GM12878 (cell line): ENCODE data around the gene CTNNA3. TPM values are rescaled to one million over a fixed set of nuclear protein-coding genes. Genes with fewer than 3 reads are reported as not detected.

ENCODE experiments used
- ATAC-seq: fragments of 200-7000 bp; cut with Tn5 transposase; 3 replicates; pipeline ENCODE4 v1.9.1; 2020; ENCODE audit warnings: mild to moderate bottlenecking, moderate library complexity
- BruUV-seq: library from RNA; stranded (reverse); fragments of 400-500 nt; replicated peaks from 2 replicates; lab custom pipeline; 2021; lab: Mats Ljungman, UMichigan
- CTCF ChIA-PET: fragments of 300-600 bp; sonication (Branson Sonifier 250); formaldehyde crosslinking; extraction: SDS; loops from one replicate; lab custom pipeline; 2021; ENCODE audit warnings: inconsistent platforms; lab: Yijun Ruan, JAX
- POLR2A ChIA-PET: fragments of 350-600 bp; formaldehyde crosslinking; extraction: SDS; loops from one replicate; lab custom pipeline; 2021; ENCODE audit warnings: inconsistent platforms; lab: Charles Lee
- RAD21 ChIA-PET: fragments of 300-600 bp; sonication (Branson Sonifier 250); formaldehyde crosslinking; loops from one replicate; lab custom pipeline; 2023; ENCODE audit warnings: antibody characterized with exemption; ENCODE audit not compliant: unreplicated experiment; lab: Charles Lee
- SMC1A ChIA-PET: fragments of 300-600 bp; sonication (Branson Sonifier 250); formaldehyde crosslinking; loops from one replicate; lab custom pipeline; 2023; ENCODE audit not compliant: unreplicated experiment, uncharacterized antibody; lab: Charles Lee
- DNase-seq: peaks from one replicate; pipeline ENCODE4 v3.0.0-alpha.2; 2011; ENCODE audit warnings: low read depth, low spot score
- FAIRE-seq: peaks from 3 replicates; lab custom pipeline; 2011; peaks lifted over from hg19 to GRCh38; lab: Jason Lieb, UNC
- H2AFZ ChIP-seq: 2 replicates; pipeline ENCODE4 v1.6.0; 2011; ENCODE audit warnings: low read depth, low read length, control low read depth; ENCODE audit not compliant: control insufficient read depth
- H3K27ac ChIP-seq: 2 replicates; pipeline ENCODE4 v1.5.1; 2011; ENCODE audit warnings: control low read depth; ENCODE audit not compliant: control insufficient read depth, insufficient read depth
- H3K27me3 ChIP-seq, 2 experiments: replicated peaks in 1 of 2; 2 replicates each; pipeline versions ENCODE4 v1.6.0 to v1.6.1; 2011; ENCODE audit warnings: low read length in 1 of 2; ENCODE audit not compliant: control insufficient read depth in 2 of 2, insufficient read depth in 2 of 2
- H3K36me3 ChIP-seq, 2 experiments: 2 replicates each; pipeline ENCODE4 v1.5.1; 2011; ENCODE audit warnings: low read length in 1 of 2; ENCODE audit not compliant: control insufficient read depth in 2 of 2, insufficient read depth in 2 of 2
- H3K4me1 ChIP-seq: 2 replicates; pipeline ENCODE4 v1.6.1; 2011; ENCODE audit warnings: mild to moderate bottlenecking, low read length, moderate library complexity, mixed read lengths; ENCODE audit not compliant: control insufficient read depth, insufficient read depth
- H3K4me2 ChIP-seq: 2 replicates; pipeline ENCODE4 v1.6.0; 2011; ENCODE audit warnings: control low read depth; ENCODE audit not compliant: control insufficient read depth, insufficient read depth
- H3K4me3 ChIP-seq: fragments of 200-600 bp; sonication (generic); 2 replicates; pipeline ENCODE4 v1.5.1; 2016
- H3K79me2 ChIP-seq: 2 replicates; pipeline ENCODE4 v1.6.0; 2011; ENCODE audit warnings: low read length; ENCODE audit not compliant: control insufficient read depth, insufficient read depth
- H3K9ac ChIP-seq: 2 replicates; pipeline ENCODE4 v1.8.0; 2011; ENCODE audit warnings: low read length, control low read depth, mixed read lengths; ENCODE audit not compliant: control insufficient read depth, insufficient read depth
- H3K9me3 ChIP-seq: replicated peaks from 3 replicates; pipeline ENCODE4 v1.5.1; 2011; ENCODE audit warnings: mild to moderate bottlenecking, low read length; ENCODE audit not compliant: control insufficient read depth, insufficient read depth
- H4K20me1 ChIP-seq: 2 replicates; pipeline ENCODE4 v1.6.0; 2011; ENCODE audit not compliant: control insufficient read depth, insufficient read depth
- ATF2 ChIP-seq: IDR thresholded peaks from 2 replicates; pipeline ENCODE4 v1.6.1; 2012; ENCODE audit warnings: low read length, inconsistent platforms
- CUX1 ChIP-seq: IDR thresholded peaks from 2 replicates; pipeline ENCODE4 v1.6.1; 2012; ENCODE audit warnings: improper control_type of control experiment, low read depth, low read length; ENCODE audit not compliant: insufficient replicate concordance
- MTA2 ChIP-seq: fragments of 450-650 bp; IDR thresholded peaks from 2 replicates; pipeline ENCODE4 v1.6.1; 2016; ENCODE audit warnings: low read depth, mild to moderate bottlenecking, moderate library complexity
- MXI1 ChIP-seq: fragments of 150-350 bp; IDR thresholded peaks from 2 replicates; pipeline ENCODE4 v1.6.1; 2011; ENCODE audit warnings: low read depth, mild to moderate bottlenecking, inconsistent platforms, low read length, improper control_type of control experiment
- RB1 ChIP-seq: fragments of 450-650 bp; formaldehyde crosslinking; IDR thresholded peaks from 2 replicates; pipeline ENCODE4 v1.6.1; 2017; ENCODE audit warnings: mild to moderate bottlenecking, borderline replicate concordance
- ZBTB11 ChIP-seq: fragments of 450-650 bp; formaldehyde crosslinking; IDR thresholded peaks from 2 replicates; pipeline ENCODE4 v1.5.0; 2022; ENCODE audit warnings: mild to moderate bottlenecking, missing genetic modification characterization
- WGBS: methylation state at CpG from one replicate; pipeline ENCODE4 v1.1.6; 2016; ENCODE audit warnings: low lambda C conversion rate; ENCODE audit not compliant: insufficient replicate concordance, insufficient coverage; ENCODE audit errors: missing lambda C conversion rate; 5-methylcytosine and 5-hydroxymethylcytosine counted together
- in situ Hi-C: fragments of 300-500 bp; cut with MboI; formaldehyde crosslinking; loops from 9 replicates; pipeline ENCODE4 v1.14.3; 2018; ENCODE audit warnings: mixed read lengths
- intact Hi-C: fragments of 100-400 bp; cut with micrococcal nuclease; formaldehyde crosslinking; loops from one replicate; pipeline ENCODE4 v1.14.2; 2022; ENCODE audit not compliant: unreplicated experiment
- polyA plus RNA-seq, 11 experiments: library from polyadenylated mRNA; depleted of rRNA in 4 of 11; unstranded in 6 of 11; stranded (reverse) in 5 of 11; fragments of >200 nt; fragmentation: Nextera tagmentation in 4 of 11; fragmentation: Illumina TruSeq in 1 of 11; extraction: Ambion mirVana in 4 of 11; extraction: Trizol in 1 of 11; gene quantifications; 1 replicate in 1 of 11; 2 replicates in 10 of 11; pipeline versions ENCODE4 v1.2.1 to v1.2.3, GENCODE V29; 2011 to 2016; ENCODE audit warnings: inconsistent platforms in 2 of 11, missing spikeins in 2 of 11, low read depth in 1 of 11
- total RNA-seq, 4 experiments: library from RNA; depleted of rRNA in 3 of 4; stranded (reverse); fragments of >200 nt in 3 of 4; fragmentation: Illumina TruSeq in 1 of 4; extraction: Trizol in 1 of 4; gene quantifications; 2 replicates each; pipeline versions ENCODE4 v1.2.1 to v1.2.3, GENCODE V29; 2013 to 2021
- TF ChIP-seq, protein P1 (sequence below): IDR thresholded peaks from 2 replicates; pipeline ENCODE4 v1.6.1; 2012; ENCODE audit warnings: low read depth, low read length, improper control_type of control experiment
- TF ChIP-seq, protein P2 (sequence below): fragments of 150-350 bp; IDR thresholded peaks from 2 replicates; pipeline ENCODE4 v1.6.1; 2014; ENCODE audit warnings: mild to moderate bottlenecking, low read depth, low read length

Gene CTNNA3
- total and polyA plus RNA-seq, 10 of the 15 experiments (the other 5 are each of a cell fraction or from before 2014, with no cell fraction given) = under 0.01 to 4.5 (median 0.22) TPM; not detected in 2

DNA sequence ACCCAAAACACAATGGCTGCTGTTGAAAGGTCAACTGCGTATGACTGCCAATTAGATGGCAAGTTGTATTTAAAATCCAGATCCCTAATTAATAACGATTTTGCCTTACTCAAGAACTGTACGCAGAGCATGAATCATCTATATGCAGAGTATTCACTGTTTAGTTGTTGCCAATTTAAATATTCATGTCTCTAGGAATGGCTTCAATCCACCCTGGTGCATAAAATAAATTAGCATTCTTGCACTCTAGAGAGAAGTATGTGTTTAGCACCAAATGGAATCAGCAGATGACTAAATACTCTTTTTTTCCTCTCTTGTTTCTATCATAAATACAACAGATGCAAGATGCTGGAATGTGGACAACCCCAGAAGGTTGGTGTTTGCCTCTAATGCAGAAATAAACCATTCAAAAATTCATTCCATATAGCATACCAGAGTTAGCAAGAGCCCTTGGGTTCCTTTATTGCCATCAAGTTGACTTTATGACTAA lies 449.9 kb downstream of the CTNNA3 start:
- FAIRE-seq (no peak), DNase-seq (no peak), ATAC-seq (no peak)
- CTCF ChIA-PET = no interaction called here
- BruUV-seq = no TSS peak
- RAD21 ChIA-PET = no interaction called here
- SMC1A ChIA-PET = no interaction called here
- Histone ChIP-seq H3K4me3 (no peak overlapping the region), H4K20me1 (no peaks in the 10 kb centered on the region), H3K4me1 (no peaks in the 10 kb centered on the region), H3K36me3 (no peaks in the 10 kb centered on the region), H3K9ac (no peak overlapping the region), H3K27ac (no peak overlapping the region), H3K9me3 (no peaks in the 10 kb centered on the region), H3K79me2 (no peaks in the 10 kb centered on the region), H2AFZ (no peak overlapping the region), H3K27me3 (no peaks in the 10 kb centered on the region), H3K4me2 (no peak overlapping the region)
- WGBS = 55% methylated on average over 3 of the region's 3 CpGs
- in situ Hi-C loops = no loop called here
- POLR2A ChIA-PET = no interaction called here
- intact Hi-C loops = no loop called here
- TF ChIP-seq ATF2 (no peak), MXI1 (no peak), RB1 (no peak), CUX1 (no peak), MTA2 (no peak), ZBTB11 (CRISPR knock-in tag) (no peak)
- TF ChIP-seq, protein P1, sequence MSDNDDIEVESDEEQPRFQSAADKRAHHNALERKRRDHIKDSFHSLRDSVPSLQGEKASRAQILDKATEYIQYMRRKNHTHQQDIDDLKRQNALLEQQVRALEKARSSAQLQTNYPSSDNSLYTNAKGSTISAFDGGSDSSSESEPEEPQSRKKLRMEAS = no peak
- TF ChIP-seq, protein P2, sequence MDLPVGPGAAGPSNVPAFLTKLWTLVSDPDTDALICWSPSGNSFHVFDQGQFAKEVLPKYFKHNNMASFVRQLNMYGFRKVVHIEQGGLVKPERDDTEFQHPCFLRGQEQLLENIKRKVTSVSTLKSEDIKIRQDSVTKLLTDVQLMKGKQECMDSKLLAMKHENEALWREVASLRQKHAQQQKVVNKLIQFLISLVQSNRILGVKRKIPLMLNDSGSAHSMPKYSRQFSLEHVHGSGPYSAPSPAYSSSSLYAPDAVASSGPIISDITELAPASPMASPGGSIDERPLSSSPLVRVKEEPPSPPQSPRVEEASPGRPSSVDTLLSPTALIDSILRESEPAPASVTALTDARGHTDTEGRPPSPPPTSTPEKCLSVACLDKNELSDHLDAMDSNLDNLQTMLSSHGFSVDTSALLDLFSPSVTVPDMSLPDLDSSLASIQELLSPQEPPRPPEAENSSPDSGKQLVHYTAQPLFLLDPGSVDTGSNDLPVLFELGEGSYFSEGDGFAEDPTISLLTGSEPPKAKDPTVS = no peak
